Measurements from ENCODE around the gene RIN2. TPM values are rescaled to one million over a fixed set of nuclear protein-coding genes. Genes with fewer than 3 reads are reported as not detected.

RIN2 gene
- total RNA-seq, 1 donor from 2014 or later, result 21.2 TPM

DNA sequence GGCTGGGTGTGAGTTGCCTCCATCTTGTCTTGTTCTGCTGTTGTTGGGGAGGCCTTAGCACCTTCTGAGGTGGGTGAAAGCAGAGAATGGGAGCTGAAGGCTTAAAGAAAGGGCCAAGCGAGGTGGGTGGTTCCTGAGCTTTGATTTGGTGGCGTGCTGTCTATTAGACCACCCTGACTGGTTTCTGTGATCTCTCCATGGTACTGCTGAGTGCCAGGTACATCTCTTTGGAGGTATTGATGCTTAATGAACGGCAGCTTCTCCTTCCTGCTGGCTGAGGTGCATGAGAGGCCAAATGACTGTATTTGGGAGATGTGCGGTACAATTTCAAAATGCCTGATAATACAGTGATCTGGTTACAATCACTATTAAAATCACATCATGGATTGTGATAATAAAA is 15.4 kb downstream of the RIN2 start:
- Mint-ChIP-seq H3K27ac (ENCODE audit: unreplicated experiment) (no peak overlapping the region), H3K4me1 (ENCODE audit: low read depth, unreplicated experiment) (peaks cover 11% of the 10 kb centered on the region), H3K4me3 (ENCODE audit: unreplicated experiment) (no peak overlapping the region), H3K27me3 (ENCODE audit: low read depth, unreplicated experiment) (no peaks in the 10 kb centered on the region), H3K9me3 (ENCODE audit: unreplicated experiment) (no peaks in the 10 kb centered on the region), H3K36me3 (ENCODE audit: low read depth, unreplicated experiment) (peaks cover 5% of the 10 kb centered on the region)
- H3K27ac ChIP-seq (ENCODE audit: low read depth, low read length), result no peak overlapping the region
- TF ChIP-seq EZH2 (IDR thresholded peaks at IDR 0.05; ENCODE audit: insufficient read depth, low read length), result no peak
- TF ChIP-seq, protein P1, sequence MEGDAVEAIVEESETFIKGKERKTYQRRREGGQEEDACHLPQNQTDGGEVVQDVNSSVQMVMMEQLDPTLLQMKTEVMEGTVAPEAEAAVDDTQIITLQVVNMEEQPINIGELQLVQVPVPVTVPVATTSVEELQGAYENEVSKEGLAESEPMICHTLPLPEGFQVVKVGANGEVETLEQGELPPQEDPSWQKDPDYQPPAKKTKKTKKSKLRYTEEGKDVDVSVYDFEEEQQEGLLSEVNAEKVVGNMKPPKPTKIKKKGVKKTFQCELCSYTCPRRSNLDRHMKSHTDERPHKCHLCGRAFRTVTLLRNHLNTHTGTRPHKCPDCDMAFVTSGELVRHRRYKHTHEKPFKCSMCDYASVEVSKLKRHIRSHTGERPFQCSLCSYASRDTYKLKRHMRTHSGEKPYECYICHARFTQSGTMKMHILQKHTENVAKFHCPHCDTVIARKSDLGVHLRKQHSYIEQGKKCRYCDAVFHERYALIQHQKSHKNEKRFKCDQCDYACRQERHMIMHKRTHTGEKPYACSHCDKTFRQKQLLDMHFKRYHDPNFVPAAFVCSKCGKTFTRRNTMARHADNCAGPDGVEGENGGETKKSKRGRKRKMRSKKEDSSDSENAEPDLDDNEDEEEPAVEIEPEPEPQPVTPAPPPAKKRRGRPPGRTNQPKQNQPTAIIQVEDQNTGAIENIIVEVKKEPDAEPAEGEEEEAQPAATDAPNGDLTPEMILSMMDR (IDR thresholded peaks at IDR 0.05; ENCODE audit: insufficient read depth, low read depth, low read length), result no peak
- no peaks in the 10 kb centered on the region for H3K79me2 ChIP-seq (ENCODE audit: insufficient read depth, low read length)
- H2AFZ ChIP-seq (ENCODE audit: low read depth, low read length), result no peak overlapping the region
- H3K4me3 ChIP-seq (ENCODE audit: insufficient read depth, low read depth, low read length), result no peak overlapping the region
- no peaks in the 10 kb centered on the region for H4K20me1 ChIP-seq (ENCODE audit: insufficient read depth, low read length)
- FAIRE-seq (no peak), DNase-seq (ENCODE audit: low read depth) (no peak)
- no peaks in the 10 kb centered on the region for H3K9me3 ChIP-seq (ENCODE audit: insufficient read depth, low read depth, low read length)
- no peaks in the 10 kb centered on the region for H3K27me3 ChIP-seq (ENCODE audit: insufficient read depth, low read length)
- no peak overlapping the region for H3K9ac ChIP-seq (ENCODE audit: low read length)
- H3K4me1 ChIP-seq (ENCODE audit: insufficient read depth, low read length), result no peaks in the 10 kb centered on the region
- no peaks in the 10 kb centered on the region for H3K36me3 ChIP-seq (ENCODE audit: insufficient read depth, low read length)
- H3K4me2 ChIP-seq (ENCODE audit: low read length), result no peak overlapping the region

DNA sequence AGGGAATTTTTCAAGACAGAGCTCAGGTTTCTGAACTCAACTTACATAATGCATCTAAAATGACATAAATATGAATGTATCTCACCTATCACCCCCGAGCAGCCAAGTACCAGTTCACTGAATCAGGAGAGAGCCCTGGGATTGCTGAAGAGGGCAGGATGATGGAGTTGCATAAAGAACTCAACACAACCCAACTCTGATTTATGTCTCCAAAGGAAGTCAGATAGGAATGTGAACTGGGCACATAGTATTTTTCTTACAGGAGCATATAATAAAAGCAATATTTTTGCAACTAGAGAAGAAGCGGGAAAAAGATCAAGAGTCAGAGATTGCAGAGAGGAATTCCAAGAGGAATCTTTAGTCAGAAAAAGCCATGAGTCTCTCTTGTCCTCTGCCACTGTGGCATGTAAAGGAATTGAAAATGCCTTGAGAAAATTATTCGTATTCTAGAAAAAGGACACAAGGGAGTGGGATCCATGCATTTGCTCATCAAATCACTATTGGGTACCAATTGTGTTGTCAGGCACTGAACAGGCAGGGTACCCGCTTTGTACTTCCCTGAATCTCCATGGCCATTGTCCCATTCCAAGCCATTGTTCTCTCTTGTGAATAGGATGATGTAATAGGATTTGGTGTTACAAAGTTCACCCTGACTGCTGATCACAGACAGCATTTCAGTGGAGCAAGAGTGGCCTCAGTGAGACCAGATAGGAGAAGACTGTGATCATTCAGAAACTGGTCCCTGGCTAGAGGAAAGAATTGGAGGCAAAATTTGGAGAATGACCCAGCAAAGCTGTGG is 16.3 kb downstream of the RIN2 start:
- H3K4me3 ChIP-seq (ENCODE audit: insufficient read depth, low read depth, low read length), result no peak overlapping the region
- H3K9ac ChIP-seq (ENCODE audit: low read length), result no peak overlapping the region
- no peaks in the 10 kb centered on the region for H3K36me3 ChIP-seq (ENCODE audit: insufficient read depth, low read length)
- Mint-ChIP-seq H3K27me3 (ENCODE audit: low read depth, unreplicated experiment) (no peaks in the 10 kb centered on the region), H3K4me3 (ENCODE audit: unreplicated experiment) (peak overlapping the region; percentile 34), H3K27ac (ENCODE audit: unreplicated experiment) (no peak overlapping the region), H3K9me3 (ENCODE audit: unreplicated experiment) (no peaks in the 10 kb centered on the region), H3K4me1 (ENCODE audit: low read depth, unreplicated experiment) (peaks cover 8% of the 10 kb centered on the region), H3K36me3 (ENCODE audit: low read depth, unreplicated experiment) (peaks cover 5% of the 10 kb centered on the region)
- TF ChIP-seq, protein P1 (IDR thresholded peaks at IDR 0.05; ENCODE audit: insufficient read depth, low read depth, low read length), result no peak
- no peak for TF ChIP-seq EZH2 (IDR thresholded peaks at IDR 0.05; ENCODE audit: insufficient read depth, low read length)
- H2AFZ ChIP-seq (ENCODE audit: low read depth, low read length), result no peak overlapping the region
- no peaks in the 10 kb centered on the region for H4K20me1 ChIP-seq (ENCODE audit: insufficient read depth, low read length)
- no peak overlapping the region for H3K27ac ChIP-seq (ENCODE audit: low read depth, low read length)
- no peaks in the 10 kb centered on the region for H3K4me1 ChIP-seq (ENCODE audit: insufficient read depth, low read length)
- H3K4me2 ChIP-seq (ENCODE audit: low read length), result no peak overlapping the region
- DNase-seq (ENCODE audit: low read depth) (no peak), FAIRE-seq (no peak)
- no peaks in the 10 kb centered on the region for H3K79me2 ChIP-seq (ENCODE audit: insufficient read depth, low read length)
- H3K9me3 ChIP-seq (ENCODE audit: insufficient read depth, low read depth, low read length), result no peaks in the 10 kb centered on the region
- H3K27me3 ChIP-seq (ENCODE audit: insufficient read depth, low read length), result no peaks in the 10 kb centered on the region

All from astrocyte (in vitro differentiated cells and primary cell).